Fibroblast of skin of scalp (primary cell): ENCODE measurements around the gene KCNK4. TPM values are rescaled to one million over a fixed set of nuclear protein-coding genes. Genes with fewer than 3 reads are reported as not detected.
"Not testable (repeated sequence)": the region's sequence is repeated elsewhere in the genome, so short reads cannot be mapped to it uniquely, and the experiment has no call there.

Experiments used
- DNase-seq: peaks from one replicate; pipeline ENCODE4 v3.0.0-alpha.2; 2013
- polyA plus RNA-seq, 2 experiments: library from polyadenylated mRNA; unstranded; fragments of 120-200 nt; gene quantifications; one replicate each; pipeline ENCODE4 v1.2.1, GENCODE V29; 2013; ENCODE audit not compliant: insufficient read length in 2 of 2

The KCNK4 gene
- polyA plus RNA-seq (2013, experiment 1 of 2; ENCODE audit: insufficient read length), result 0.07 TPM
- polyA plus RNA-seq (2013, experiment 2 of 2; ENCODE audit: insufficient read length), result not detected

GRCh38 chr11:64291262-64291751, at the start of gene KCNK4:
TSS of gene KCNK4 (plus strand) at chr11:64291302. CDS start at chr11:64293019, 1,717 bp downstream.
- no peak for DNase-seq

- no peak for DNase-seq
Measured at GRCh38 chr11:64241491-64242374, 49.4 kb upstream of the KCNK4 start.

- DNase-seq, result no peak
Measured at GRCh38 chr11:64243236-64243854, 47.8 kb upstream of the KCNK4 start.

- no peak for DNase-seq
Measured at GRCh38 chr11:64244107-64244506, 47.0 kb upstream of the KCNK4 start.

- no peak for DNase-seq
Measured at GRCh38 chr11:64244966-64245365, 46.1 kb upstream of the KCNK4 start.

- no peak for DNase-seq
Measured at GRCh38 chr11:64245401-64245796, 45.7 kb upstream of the KCNK4 start.

GRCh38 chr11:64245797-64246620, 45.1 kb upstream of the KCNK4 start:
- DNase-seq, result peak; percentile 96

GRCh38 chr11:64246621-64246870, 44.6 kb upstream of the KCNK4 start:
- DNase-seq, result not testable (repeated sequence)

GRCh38 chr11:64246871-64247728, 44.0 kb upstream of the KCNK4 start, which contains the start of gene PPP1R14B:
TSS of gene PPP1R14B (minus strand) at chr11:64246943. CDS start at chr11:64246673, 270 bp downstream.
- DNase-seq, result peak; percentile 92

GRCh38 chr11:64247729-64248531, 43.2 kb upstream of the KCNK4 start:
- DNase-seq, result no peak

GRCh38 chr11:64248578-64248977, 42.5 kb upstream of the KCNK4 start:
- no peak for DNase-seq

- no peak for DNase-seq
Measured at GRCh38 chr11:64249038-64249437, 42.1 kb upstream of the KCNK4 start.

- DNase-seq, result no peak
Measured at GRCh38 chr11:64249563-64250414, 41.3 kb upstream of the KCNK4 start.

GRCh38 chr11:64250415-64251015, 40.6 kb upstream of the KCNK4 start:
- DNase-seq, result peak; percentile 27

- peak; percentile 59 for DNase-seq
Measured at GRCh38 chr11:64251016-64251752, 39.9 kb upstream of the KCNK4 start, which contains the start of gene PLCB3. TSS of gene PLCB3 (plus strand) at chr11:64251530. CDS start at chr11:64251650, 120 bp downstream.

- DNase-seq, result no peak
Measured at GRCh38 chr11:64251753-64252002, 39.4 kb upstream of the KCNK4 start.

GRCh38 chr11:64252003-64252872, 38.9 kb upstream of the KCNK4 start:
- DNase-seq, result peak; percentile 45

GRCh38 chr11:64253043-64253442, 38.1 kb upstream of the KCNK4 start:
- DNase-seq, result no peak
